Fibroblast of lung (primary cell): Measurements from ENCODE around the gene NCAM2. TPM values are rescaled to one million over a fixed set of nuclear protein-coding genes. Genes with fewer than 3 reads are reported as not detected.

Experiments used
- DNase-seq, 2 donors: peaks; one replicate each; pipeline versions ENCODE4 v3.0.0 to v3.0.0-alpha.2; 2010; ENCODE audit warnings: low read depth in 2 of 2
- H2AFZ ChIP-seq: 2 replicates; pipeline ENCODE4 v1.5.1; 2012; ENCODE audit warnings: low read length, control low read depth, inconsistent platforms
- H3K27ac ChIP-seq: 2 replicates; pipeline ENCODE4 v1.5.1; 2011; ENCODE audit warnings: low read length, control low read depth; ENCODE audit not compliant: insufficient read depth
- H3K27me3 ChIP-seq: 2 replicates; pipeline ENCODE4 v1.5.1; 2011; ENCODE audit warnings: mild to moderate bottlenecking, low read length; ENCODE audit not compliant: control insufficient read depth, insufficient read depth
- H3K36me3 ChIP-seq: 2 replicates; pipeline ENCODE4 v1.5.1; 2011; ENCODE audit warnings: low read length; ENCODE audit not compliant: control insufficient read depth, insufficient read depth
- H3K4me1 ChIP-seq: 2 replicates; pipeline ENCODE4 v1.5.1; 2011; ENCODE audit warnings: low read length; ENCODE audit not compliant: control insufficient read depth, insufficient read depth; ENCODE audit errors: extremely low read depth
- H3K4me2 ChIP-seq: 2 replicates; pipeline ENCODE4 v1.5.1; 2011; ENCODE audit warnings: low read length, control low read depth; ENCODE audit not compliant: insufficient read depth; ENCODE audit errors: extremely low read depth
- H3K4me3 ChIP-seq, 4 experiments: fragments of 200-600 bp in 1 of 4; sonication (generic) in 1 of 4; replicated peaks in 1 of 4; 2 replicates each; pipeline ENCODE4 v1.5.1; 2011 to 2016; ENCODE audit warnings: low read length in 4 of 4, low read depth in 3 of 4, mild to moderate bottlenecking in 3 of 4, control low read depth in 2 of 4, inconsistent platforms in 1 of 4, mixed read lengths in 1 of 4; ENCODE audit not compliant: insufficient read depth in 1 of 4; ENCODE audit errors: control extremely low read depth in 1 of 4
- H3K79me2 ChIP-seq: 2 replicates; pipeline ENCODE4 v1.5.1; 2012; ENCODE audit warnings: mild to moderate bottlenecking, low read length, inconsistent platforms; ENCODE audit not compliant: control insufficient read depth, insufficient read depth
- H3K9ac ChIP-seq: 2 replicates; pipeline ENCODE4 v1.5.1; 2011; ENCODE audit warnings: mild to moderate bottlenecking, low read length, control low read depth; ENCODE audit not compliant: insufficient read depth
- H3K9me3 ChIP-seq: 2 replicates; pipeline ENCODE4 v1.5.1; 2012; ENCODE audit warnings: low read depth, low read length; ENCODE audit not compliant: control insufficient read depth, insufficient read depth
- H4K20me1 ChIP-seq: 2 replicates; pipeline ENCODE4 v1.5.1; 2011; ENCODE audit warnings: low read length; ENCODE audit not compliant: control insufficient read depth, insufficient read depth; ENCODE audit errors: extremely low read depth
- EZH2 ChIP-seq: IDR thresholded peaks from 2 replicates; pipeline ENCODE4 v1.5.1; 2012; ENCODE audit warnings: low read length, control low read depth, mild to moderate bottlenecking; ENCODE audit errors: missing control alignments
- polyA plus RNA-seq, 2 donors: library from polyadenylated mRNA; depleted of rRNA in 1 of 2; stranded (reverse) in 1 of 2; unstranded in 1 of 2; fragments of >200 nt; gene quantifications; 2 replicates each; pipeline ENCODE4 v1.2.1, GENCODE V29; 2011 to 2012; ENCODE audit warnings: missing spikeins in 1 of 2
- total RNA-seq: library from RNA; depleted of rRNA; stranded (reverse); fragments of >200 nt; gene quantifications from 2 replicates; pipeline ENCODE4 v1.2.1, GENCODE V29; 2014
- TF ChIP-seq, protein P1 (sequence below), 2 donors: IDR thresholded peaks in 1 of 2; conservative IDR thresholded peaks in 1 of 2; 1 replicate in 1 of 2; 2 replicates in 1 of 2; pipeline ENCODE4 v1.5.1; 2011 to 2012; ENCODE audit warnings: low read length in 2 of 2, control low read depth in 1 of 2, inconsistent platforms in 1 of 2, low read depth in 1 of 2, mild to moderate bottlenecking in 1 of 2

Gene NCAM2
- total and polyA plus RNA-seq, 2 donors (not counting 1 experiment from before 2014, with no cell fraction given): 5.6 to 11.1 TPM

DNA sequence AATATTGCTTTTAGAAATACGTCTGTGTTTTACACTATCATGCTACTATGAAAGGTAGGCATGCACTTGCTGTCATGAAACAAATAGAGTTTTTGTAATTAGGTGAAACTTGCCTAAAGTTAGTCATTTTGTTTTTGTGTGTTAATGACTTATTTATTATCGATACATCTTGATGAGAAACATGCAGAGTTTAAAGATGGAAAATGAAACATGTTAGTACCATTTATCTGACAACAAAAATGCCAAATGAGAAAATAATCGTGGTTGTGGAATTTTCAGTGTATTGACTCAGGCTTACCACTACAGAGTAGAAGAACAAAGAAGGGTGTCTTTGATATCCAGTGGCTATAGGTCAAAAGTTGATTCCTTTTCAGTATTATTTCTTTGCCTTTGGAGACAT is 105.5 kb downstream of the NCAM2 start:
- no peaks in the 10 kb centered on the region for H3K9me3 ChIP-seq
- H4K20me1 ChIP-seq: no peaks in the 10 kb centered on the region
- H2AFZ ChIP-seq: no peak overlapping the region
- no peak overlapping the region for H3K27ac ChIP-seq
- no peaks in the 10 kb centered on the region for H3K36me3 ChIP-seq
- no peak overlapping the region for H3K4me2 ChIP-seq
- H3K79me2 ChIP-seq: no peaks in the 10 kb centered on the region
- TF ChIP-seq EZH2: no peak
- TF ChIP-seq, protein P1, sequence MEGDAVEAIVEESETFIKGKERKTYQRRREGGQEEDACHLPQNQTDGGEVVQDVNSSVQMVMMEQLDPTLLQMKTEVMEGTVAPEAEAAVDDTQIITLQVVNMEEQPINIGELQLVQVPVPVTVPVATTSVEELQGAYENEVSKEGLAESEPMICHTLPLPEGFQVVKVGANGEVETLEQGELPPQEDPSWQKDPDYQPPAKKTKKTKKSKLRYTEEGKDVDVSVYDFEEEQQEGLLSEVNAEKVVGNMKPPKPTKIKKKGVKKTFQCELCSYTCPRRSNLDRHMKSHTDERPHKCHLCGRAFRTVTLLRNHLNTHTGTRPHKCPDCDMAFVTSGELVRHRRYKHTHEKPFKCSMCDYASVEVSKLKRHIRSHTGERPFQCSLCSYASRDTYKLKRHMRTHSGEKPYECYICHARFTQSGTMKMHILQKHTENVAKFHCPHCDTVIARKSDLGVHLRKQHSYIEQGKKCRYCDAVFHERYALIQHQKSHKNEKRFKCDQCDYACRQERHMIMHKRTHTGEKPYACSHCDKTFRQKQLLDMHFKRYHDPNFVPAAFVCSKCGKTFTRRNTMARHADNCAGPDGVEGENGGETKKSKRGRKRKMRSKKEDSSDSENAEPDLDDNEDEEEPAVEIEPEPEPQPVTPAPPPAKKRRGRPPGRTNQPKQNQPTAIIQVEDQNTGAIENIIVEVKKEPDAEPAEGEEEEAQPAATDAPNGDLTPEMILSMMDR (conservative IDR thresholded peaks at IDR 0.05 in 1 of 2, IDR thresholded peaks at IDR 0.05 in 1 of 2; ENCODE audit: low read depth in 1 of 2, low read length in 2 of 2): no peak
- no peak overlapping the region for H3K9ac ChIP-seq
- H3K4me3 ChIP-seq: no peak overlapping the region
- H3K4me1 ChIP-seq: no peaks in the 10 kb centered on the region
- no peaks in the 10 kb centered on the region for H3K27me3 ChIP-seq
- no peak for DNase-seq

DNA sequence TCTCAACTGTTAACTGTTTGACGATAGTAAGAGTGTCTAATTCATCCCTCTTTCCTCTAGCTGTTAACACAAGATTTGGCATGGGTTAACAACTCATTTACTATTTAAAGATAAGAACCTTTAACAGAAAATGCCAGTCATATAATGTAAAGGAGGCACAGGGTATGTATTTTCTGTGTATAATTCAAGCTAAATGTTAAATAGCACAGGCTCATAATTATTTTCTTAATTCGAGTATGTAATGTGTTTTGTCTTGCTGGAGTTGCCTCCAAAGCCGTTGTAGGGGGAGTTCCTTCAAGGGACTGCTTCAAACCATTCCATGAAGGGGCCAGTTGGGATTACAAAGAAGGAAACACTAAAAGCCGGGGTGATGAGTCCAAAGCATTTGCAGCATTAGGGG is 111.5 kb downstream of the NCAM2 start:
- no peak overlapping the region for H3K4me2 ChIP-seq
- no peak overlapping the region for H2AFZ ChIP-seq
- H3K9ac ChIP-seq: no peak overlapping the region
- H3K27me3 ChIP-seq: no peaks in the 10 kb centered on the region
- H3K9me3 ChIP-seq: no peaks in the 10 kb centered on the region
- H4K20me1 ChIP-seq: no peaks in the 10 kb centered on the region
- H3K4me1 ChIP-seq: no peaks in the 10 kb centered on the region
- DNase-seq: no peak
- no peaks in the 10 kb centered on the region for H3K79me2 ChIP-seq
- TF ChIP-seq EZH2: no peak
- TF ChIP-seq, protein P1 (conservative IDR thresholded peaks at IDR 0.05 in 1 of 2, IDR thresholded peaks at IDR 0.05 in 1 of 2; ENCODE audit: low read depth in 1 of 2, low read length in 2 of 2): no peak
- no peak overlapping the region for H3K27ac ChIP-seq
- H3K4me3 ChIP-seq: no peak overlapping the region
- H3K36me3 ChIP-seq: no peaks in the 10 kb centered on the region

DNA sequence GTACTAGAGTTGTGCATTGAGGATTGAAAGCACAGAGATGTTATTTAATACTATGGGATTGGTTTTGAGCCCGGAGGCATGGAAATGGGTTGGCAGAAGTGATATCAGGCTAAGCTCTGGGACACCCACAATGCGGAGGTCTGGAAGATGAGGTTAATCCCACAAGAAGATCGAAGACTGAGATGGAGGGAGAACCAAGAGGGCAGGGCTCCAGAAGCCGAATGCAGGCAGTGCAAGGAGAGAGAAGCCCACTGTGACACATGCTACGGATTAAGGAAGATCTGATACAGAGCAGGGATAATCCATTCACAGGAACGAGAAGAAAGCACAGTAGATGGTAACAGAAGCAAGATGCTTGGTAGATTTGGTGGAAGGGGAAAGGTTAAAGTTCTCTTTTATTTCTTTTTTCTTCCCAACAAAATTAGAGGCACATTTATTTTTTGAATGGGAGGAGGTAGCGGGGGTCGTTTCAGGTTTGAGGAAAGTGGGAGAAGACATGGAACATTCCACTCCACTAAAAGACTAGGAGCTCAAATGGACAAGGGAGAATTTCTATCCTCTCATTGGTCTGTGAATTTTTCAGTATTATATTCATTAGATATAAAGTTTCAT is 113.2 kb downstream of the NCAM2 start:
- Histone ChIP-seq H3K9me3 (no peaks in the 10 kb centered on the region), H3K79me2 (no peaks in the 10 kb centered on the region), H3K36me3 (no peaks in the 10 kb centered on the region), H3K27ac (no peak overlapping the region), H4K20me1 (no peaks in the 10 kb centered on the region), H3K4me3 (no peak overlapping the region), H3K4me2 (no peak overlapping the region), H3K9ac (no peak overlapping the region), H3K27me3 (no peaks in the 10 kb centered on the region), H3K4me1 (no peaks in the 10 kb centered on the region), H2AFZ (no peak overlapping the region)
- DNase-seq: no peak
- TF ChIP-seq, protein P1 (conservative IDR thresholded peaks at IDR 0.05 in 1 of 2, IDR thresholded peaks at IDR 0.05 in 1 of 2; ENCODE audit: low read depth in 1 of 2, low read length in 2 of 2): no peak
- no peak for TF ChIP-seq EZH2
